Measurements from ENCODE around the gene OGA. TPM values are rescaled to one million over a fixed set of nuclear protein-coding genes. Genes with fewer than 3 reads are reported as not detected.

The OGA gene
- total and polyA plus RNA-seq, 9 of the 15 experiments (the other 6 are each of a cell fraction or from before 2014, with no cell fraction given), result 13.5 to 73.5 (median 59.5) TPM

GRCh38 chr10:101779544-101780186 lies 38.6 kb downstream of the OGA start:
- peaks cover 21% of the 10 kb centered on the region for H3K79me2 ChIP-seq (ENCODE audit: control insufficient read depth, insufficient read depth, low read length)
- in situ Hi-C loops (cut with MboI), result loop anchor here (5.0 kb wide), 1 partner anchor 172 kb away; no protein-coding TSS in a partner anchor
- no TSS peak for BruUV-seq (replicated peaks)
- DNase-seq (ENCODE audit: extremely low read depth in 1 of 4, low spot score in 3 of 4), result no peak
- H3K9me3 ChIP-seq (replicated peaks; ENCODE audit: control insufficient read depth, insufficient read depth, low read depth, low read length), result no peaks in the 10 kb centered on the region
- H3K36me3 ChIP-seq (ENCODE audit: control insufficient read depth, insufficient read depth, low read length), result peaks cover 25% of the 10 kb centered on the region; the same call in 2 of the 3 replicates
- peaks cover 15 to 57% of the 10 kb centered on the region in 2 experiments for H3K4me1 ChIP-seq (replicated peaks in 1 of 2; ENCODE audit: control insufficient read depth in 2 of 2, insufficient read depth in 2 of 2, low read length in 2 of 2)
- no peak overlapping the region for H3K27ac ChIP-seq (ENCODE audit: extremely low read depth, low read depth, low read length)
- no peak overlapping the region for H2AFZ ChIP-seq (ENCODE audit: low read depth, low read length)
- no peaks in the 10 kb centered on the region for H3K27me3 ChIP-seq (ENCODE audit: control insufficient read depth in 2 of 2, insufficient read depth in 2 of 2, low read length in 2 of 2)
- H3K4me2 ChIP-seq (ENCODE audit: insufficient read depth, low read length), result no peak overlapping the region
- no peak for FAIRE-seq
- no peak for ATAC-seq
- H3K9ac ChIP-seq (ENCODE audit: insufficient read depth in 1 of 2, low read depth in 2 of 2, low read length in 2 of 2), result no peak overlapping the region
- 96% methylated on average over 8 of the region's 51 CpGs for WGBS (ENCODE audit: insufficient coverage, low coverage, missing lambda C conversion rate)
- intact Hi-C loops (cut with micrococcal nuclease), result loop anchor here (5.0 kb wide), 2 partner anchors 293 to 567 kb away; no protein-coding TSS in a partner anchor
- H4K20me1 ChIP-seq (replicated peaks; ENCODE audit: control insufficient read depth, insufficient read depth, low read length), result peaks cover 11% of the 10 kb centered on the region
- no peak overlapping the region for H3K4me3 ChIP-seq
- ChIA-PET CTCF (ENCODE audit: low intra/inter-chr PET ratio) (interaction anchor here (1.1 to 2.6 kb wide), 2 partner anchors 177 to 565 kb away, joined by 5 to 32 read pairs; no protein-coding TSS in a partner anchor), POLR2A (no interaction called here)
- no peaks in the 10 kb centered on the region for H3K9me1 ChIP-seq (ENCODE audit: control insufficient read depth, insufficient read depth, low read length)
- TF ChIP-seq PRMT5 (CRISPR knock-in tag; IDR thresholded peaks at IDR 0.05) (no peak), NEUROD1 (IDR thresholded peaks at IDR 0.05; ENCODE audit: borderline replicate concordance, low read depth, low read length, partially characterized antibody) (no peak), RBFOX2 (IDR thresholded peaks at IDR 0.05; ENCODE audit: low read depth, low read length) (peak; percentile 18; the same call in 1 of the 2 replicates), POLR3G (IDR thresholded peaks at IDR 0.05; ENCODE audit: extremely low read depth, insufficient read length, insufficient replicate concordance) (no peak), ZFP1 (CRISPR knock-in tag; IDR thresholded peaks at IDR 0.05) (no peak), SAFB2 (IDR thresholded peaks at IDR 0.05; ENCODE audit: borderline replicate concordance, low read depth, low read length, severe bottlenecking) (no peak), MGA (IDR thresholded peaks at IDR 0.05) (no peak), PHF8 (IDR thresholded peaks at IDR 0.05; ENCODE audit: borderline replicate concordance, low read length) (no peak), BCOR (IDR thresholded peaks at IDR 0.05) (no peak)

Data from K562 (cell line).